ENCODE data around the gene RAB40C. TPM values are rescaled to one million over a fixed set of nuclear protein-coding genes. Genes with fewer than 3 reads are reported as not detected.

The RAB40C gene
- total RNA-seq, 3 donors from 2014 or later: 17.6 to 29.1 (median 20.6) TPM

DNA sequence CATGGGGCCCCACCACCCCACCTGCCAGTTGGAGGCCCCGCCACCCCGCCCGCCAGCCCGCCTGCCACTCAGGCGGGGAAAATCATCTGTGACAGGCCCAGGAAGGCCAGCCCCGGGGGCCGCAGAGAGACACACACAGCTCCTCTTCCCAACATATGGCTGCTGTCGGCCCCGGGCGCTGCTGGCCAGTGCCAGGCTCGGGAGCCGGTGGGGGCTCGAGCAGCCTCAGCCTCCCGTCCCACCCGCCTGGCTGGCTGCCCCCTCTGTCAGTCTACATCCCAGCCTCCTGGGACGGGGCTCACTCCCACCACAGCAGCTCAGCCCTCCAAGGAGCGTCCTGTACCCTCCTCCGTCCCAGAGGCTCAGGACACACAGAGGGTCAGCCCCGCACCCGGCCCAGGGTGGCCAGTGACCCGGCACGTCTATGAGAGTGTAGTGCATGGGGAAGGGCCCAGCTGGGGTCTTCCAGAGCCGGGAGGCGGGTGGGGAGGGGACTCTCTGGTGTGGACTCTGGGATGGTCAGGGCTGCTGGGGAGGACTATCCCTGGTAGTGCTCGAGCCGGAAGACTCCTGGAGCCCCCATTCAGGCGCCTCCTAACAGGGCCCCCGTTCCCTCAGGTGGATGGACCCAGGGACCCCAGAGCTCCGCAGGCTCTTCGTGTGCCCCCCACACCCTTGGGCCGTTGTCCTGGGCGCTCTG, 33.2 kb upstream of the RAB40C start:
- H3K36me3 ChIP-seq: peaks cover 9% of the 10 kb centered on the region
- peaks cover 5 to 30% of the 10 kb centered on the region in 2 donors for H3K27me3 ChIP-seq
- no peak overlapping the region for H3K4me3 ChIP-seq
- no peak overlapping the region for H3K27ac ChIP-seq
- TF ChIP-seq POLR2AphosphoS5 (IDR thresholded peaks at IDR 0.05) (no peak), POLR2A (IDR thresholded peaks at IDR 0.05) (no peak)
- TF ChIP-seq, protein P1, sequence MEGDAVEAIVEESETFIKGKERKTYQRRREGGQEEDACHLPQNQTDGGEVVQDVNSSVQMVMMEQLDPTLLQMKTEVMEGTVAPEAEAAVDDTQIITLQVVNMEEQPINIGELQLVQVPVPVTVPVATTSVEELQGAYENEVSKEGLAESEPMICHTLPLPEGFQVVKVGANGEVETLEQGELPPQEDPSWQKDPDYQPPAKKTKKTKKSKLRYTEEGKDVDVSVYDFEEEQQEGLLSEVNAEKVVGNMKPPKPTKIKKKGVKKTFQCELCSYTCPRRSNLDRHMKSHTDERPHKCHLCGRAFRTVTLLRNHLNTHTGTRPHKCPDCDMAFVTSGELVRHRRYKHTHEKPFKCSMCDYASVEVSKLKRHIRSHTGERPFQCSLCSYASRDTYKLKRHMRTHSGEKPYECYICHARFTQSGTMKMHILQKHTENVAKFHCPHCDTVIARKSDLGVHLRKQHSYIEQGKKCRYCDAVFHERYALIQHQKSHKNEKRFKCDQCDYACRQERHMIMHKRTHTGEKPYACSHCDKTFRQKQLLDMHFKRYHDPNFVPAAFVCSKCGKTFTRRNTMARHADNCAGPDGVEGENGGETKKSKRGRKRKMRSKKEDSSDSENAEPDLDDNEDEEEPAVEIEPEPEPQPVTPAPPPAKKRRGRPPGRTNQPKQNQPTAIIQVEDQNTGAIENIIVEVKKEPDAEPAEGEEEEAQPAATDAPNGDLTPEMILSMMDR (IDR thresholded peaks at IDR 0.05): no peak
- DNase-seq (ENCODE audit: low spot score in 2 of 2): no peak
- H3K9me3 ChIP-seq: no peaks in the 10 kb centered on the region
- intact Hi-C loops (cut with DNase I; ENCODE audit: low total_unique reads): no loop called here
- peaks cover 0 to 3% of the 10 kb centered on the region in 2 donors for H3K4me1 ChIP-seq

DNA sequence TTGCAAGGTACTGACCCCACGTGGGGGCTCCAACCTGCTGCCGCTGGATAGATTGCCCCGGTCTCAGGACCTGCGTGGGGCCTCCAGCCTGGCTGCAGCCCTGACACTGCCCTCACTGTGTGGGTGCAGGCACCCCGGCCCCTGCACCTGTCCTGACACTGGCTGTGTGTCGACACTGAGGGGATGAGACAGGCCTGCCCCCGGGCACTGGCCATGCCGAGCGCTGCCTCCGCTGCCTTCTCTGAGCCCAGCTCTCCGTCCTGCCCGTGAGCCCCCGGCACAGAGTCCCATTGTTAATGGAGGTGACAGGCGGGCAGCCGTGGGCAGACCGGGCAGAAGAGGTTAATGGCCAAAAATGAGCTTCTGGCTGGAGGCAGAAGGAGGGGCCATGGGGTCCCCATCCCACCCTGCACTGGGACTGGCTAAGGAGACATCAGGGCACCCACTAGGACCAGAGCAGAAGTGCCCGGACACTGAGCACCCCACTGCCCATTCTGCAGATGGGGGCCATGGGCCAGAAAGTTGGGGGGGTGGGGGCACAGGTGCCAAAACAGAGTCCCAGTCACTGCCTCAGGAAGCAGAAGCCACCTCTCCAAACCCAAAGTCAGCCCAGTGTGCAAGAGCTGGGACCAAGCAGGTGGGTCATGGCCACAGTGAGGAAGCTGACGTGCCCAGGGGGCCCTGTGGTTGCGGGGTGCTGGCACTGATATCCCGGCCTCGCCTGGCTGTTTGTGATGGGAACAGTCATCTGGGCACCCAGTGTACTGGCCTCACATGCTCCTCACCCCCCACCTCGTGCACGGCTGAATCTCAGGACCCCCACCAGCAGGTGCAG, 32.2 kb upstream of the RAB40C start:
- Histone ChIP-seq H3K4me3 (no peak overlapping the region), H3K27ac (no peak overlapping the region), H3K36me3 (peaks cover under 1% of the 10 kb centered on the region), H3K27me3 (peaks cover 5 to 36% of the 10 kb centered on the region in 2 donors), H3K9me3 (no peaks in the 10 kb centered on the region), H3K4me1 (peaks cover 0 to 3% of the 10 kb centered on the region in 2 donors)
- DNase-seq (ENCODE audit: low spot score in 2 of 2): no peak
- TF ChIP-seq POLR2AphosphoS5 (IDR thresholded peaks at IDR 0.05) (no peak), POLR2A (IDR thresholded peaks at IDR 0.05) (no peak)
- intact Hi-C loops (cut with DNase I; ENCODE audit: low total_unique reads): no loop called here

DNA sequence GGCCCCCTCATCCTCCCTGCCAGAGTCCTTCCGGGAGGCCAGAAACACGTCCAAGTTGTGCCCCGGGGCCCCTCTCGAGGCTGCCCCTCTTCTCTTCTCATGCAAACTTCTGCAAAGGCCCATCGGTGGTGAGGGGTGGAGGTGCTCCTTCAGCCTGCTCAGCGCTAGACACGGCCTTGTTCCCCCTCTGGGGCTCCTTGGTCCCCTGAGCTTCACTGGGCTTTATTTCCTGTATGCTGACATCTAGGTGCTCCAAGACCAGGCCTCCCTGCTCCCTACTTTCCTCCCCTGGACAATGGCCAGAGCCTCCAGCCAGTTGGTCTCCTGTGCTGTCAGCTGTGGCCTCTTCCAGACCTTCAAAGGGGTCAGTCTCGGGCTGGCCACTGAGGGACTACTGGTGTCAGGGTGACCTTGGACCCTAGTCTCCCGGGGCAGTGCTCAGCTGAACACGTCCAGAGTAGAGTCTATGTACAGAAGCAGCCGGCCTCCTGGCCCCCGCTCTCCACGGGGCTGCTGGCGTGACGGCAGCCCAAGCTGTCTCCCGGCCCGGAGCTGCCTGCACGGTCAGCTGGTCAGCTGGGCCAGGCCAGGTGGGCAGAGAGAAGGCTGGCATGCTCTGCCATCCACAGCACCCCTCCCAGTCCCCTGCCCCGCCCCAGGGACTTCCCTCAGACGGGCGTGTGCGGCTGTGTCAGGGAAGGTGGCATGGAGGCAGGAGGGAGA, 31.4 kb upstream of the RAB40C start:
- DNase-seq (ENCODE audit: low spot score in 2 of 2): no peak
- intact Hi-C loops (cut with DNase I; ENCODE audit: low total_unique reads): no loop called here
- TF ChIP-seq POLR2A (IDR thresholded peaks at IDR 0.05) (no peak), POLR2AphosphoS5 (IDR thresholded peaks at IDR 0.05) (no peak)
- TF ChIP-seq, protein P1 (IDR thresholded peaks at IDR 0.05): no peak
- Histone ChIP-seq H3K27me3 (peaks cover 5 to 37% of the 10 kb centered on the region in 2 donors), H3K4me3 (no peak overlapping the region), H3K27ac (no peak overlapping the region), H3K9me3 (no peaks in the 10 kb centered on the region), H3K36me3 (no peaks in the 10 kb centered on the region), H3K4me1 (peaks cover 0 to 3% of the 10 kb centered on the region in 2 donors)

DNA sequence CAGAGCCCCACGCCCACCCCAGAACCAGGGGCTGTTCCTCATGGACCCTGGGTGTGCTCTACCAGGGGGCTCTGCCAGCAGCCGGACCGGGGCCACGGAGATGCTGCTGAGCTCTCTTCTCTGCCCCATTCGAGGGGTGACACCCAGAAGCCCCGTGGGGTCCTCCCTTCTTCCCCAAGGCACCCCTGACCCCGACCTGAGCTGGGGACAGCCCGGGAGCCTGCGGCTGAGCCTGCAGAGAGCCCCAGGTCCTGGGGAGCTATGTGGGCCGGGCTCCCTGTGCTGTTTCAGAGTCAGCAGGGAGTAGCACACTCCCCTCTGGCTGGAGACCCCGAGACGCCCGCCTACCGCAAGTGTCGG, 30.9 kb upstream of the RAB40C start:
- TF ChIP-seq, protein P1 (IDR thresholded peaks at IDR 0.05): no peak
- TF ChIP-seq POLR2AphosphoS5 (IDR thresholded peaks at IDR 0.05) (no peak), POLR2A (IDR thresholded peaks at IDR 0.05) (no peak)
- Histone ChIP-seq H3K9me3 (no peaks in the 10 kb centered on the region), H3K36me3 (no peaks in the 10 kb centered on the region), H3K4me1 (peaks cover 0 to 3% of the 10 kb centered on the region in 2 donors), H3K27ac (no peak overlapping the region), H3K27me3 (peaks cover 5 to 41% of the 10 kb centered on the region in 2 donors), H3K4me3 (no peak overlapping the region)
- intact Hi-C loops (cut with DNase I; ENCODE audit: low total_unique reads): no loop called here
- no peak for DNase-seq (ENCODE audit: low spot score in 2 of 2)

DNA sequence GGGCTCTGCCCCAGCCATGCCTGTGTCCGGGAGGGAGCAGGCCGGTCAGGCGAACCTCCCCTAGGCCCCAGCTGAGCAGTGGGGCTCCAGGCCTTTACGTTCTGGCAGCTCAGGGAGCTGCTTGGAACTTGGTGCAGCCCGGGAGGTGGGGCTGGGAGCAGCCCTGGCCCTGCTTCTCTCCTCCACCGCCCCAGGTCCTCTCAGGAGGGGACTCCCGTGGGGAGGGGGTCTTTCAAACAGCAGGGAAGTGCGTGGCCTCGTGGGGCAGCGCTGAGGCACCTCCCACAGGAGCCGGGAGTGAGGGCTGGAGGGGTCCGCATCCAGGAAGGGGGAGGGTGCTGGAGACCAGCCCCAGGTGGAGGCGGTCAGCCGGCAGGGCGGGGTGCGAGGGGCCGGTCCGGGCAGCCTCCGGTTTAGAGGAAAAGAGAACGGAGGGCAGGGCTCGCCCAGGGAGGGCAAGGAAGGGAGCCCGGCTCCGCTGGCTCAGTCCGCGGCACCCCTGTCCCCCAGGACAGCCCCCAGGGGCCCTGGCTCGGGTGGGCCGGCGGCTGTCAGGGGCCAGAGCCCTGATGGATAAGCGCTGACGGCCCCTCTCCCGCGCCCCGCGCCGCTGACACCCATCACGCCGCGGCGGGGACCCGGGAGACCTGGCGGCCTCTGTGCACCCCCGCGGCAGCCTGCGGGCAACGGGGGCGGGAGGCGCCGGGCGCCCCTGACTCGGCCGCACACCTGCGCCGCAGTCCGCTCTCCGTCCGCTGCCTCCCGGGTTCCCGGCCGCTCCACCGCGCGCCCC, 30.3 kb upstream of the RAB40C start:
- no peak for DNase-seq (ENCODE audit: low spot score in 2 of 2)
- no peaks in the 10 kb centered on the region for H3K9me3 ChIP-seq
- H3K4me3 ChIP-seq: peak overlapping the region in 1 of 3 donors; percentile 60
- TF ChIP-seq, protein P1 (IDR thresholded peaks at IDR 0.05): no peak
- H3K4me1 ChIP-seq: peaks cover 0 to 3% of the 10 kb centered on the region in 2 donors
- H3K27ac ChIP-seq: no peak overlapping the region
- intact Hi-C loops (cut with DNase I; ENCODE audit: low total_unique reads): no loop called here
- H3K36me3 ChIP-seq: no peaks in the 10 kb centered on the region
- H3K27me3 ChIP-seq: peaks cover 5 to 41% of the 10 kb centered on the region in 2 donors
